Sigmoid colon (tissue), 7 donors: ENCODE measurements around the gene CEP104. TPM values are rescaled to one million over a fixed set of nuclear protein-coding genes. Genes with fewer than 3 reads are reported as not detected.

ENCODE experiments used
- DNase-seq: peaks from one replicate; pipeline ENCODE4 v3.0.0-alpha.2; 2019
- H3K27ac ChIP-seq, 4 donors: fragments of 200-600 bp; sonication (generic); one replicate each; pipeline ENCODE4 v1.5.1; 2016 to 2019; ENCODE audit warnings: mild to moderate bottlenecking in 1 of 4
- H3K27me3 ChIP-seq, 3 donors: fragments of 200-600 bp; sonication (generic); one replicate each; pipeline ENCODE4 v1.5.1; 2019; ENCODE audit warnings: mild to moderate bottlenecking in 1 of 3
- H3K36me3 ChIP-seq, 4 donors: fragments of 200-600 bp; sonication (generic); one replicate each; pipeline ENCODE4 v1.5.1; 2016 to 2019
- H3K4me1 ChIP-seq, 4 donors: fragments of 200-600 bp; sonication (generic); one replicate each; pipeline ENCODE4 v1.5.1; 2017 to 2019
- H3K4me3 ChIP-seq, 4 donors: fragments of 200-600 bp; sonication (generic); one replicate each; pipeline ENCODE4 v1.5.1; 2017 to 2019; ENCODE audit warnings: mild to moderate bottlenecking in 2 of 4, moderate library complexity in 1 of 4
- H3K9me3 ChIP-seq, 4 donors: fragments of 200-600 bp in 3 of 4; sonication (generic) in 3 of 4; one replicate each; pipeline versions ENCODE4 v1.5.1 to v1.6.1; 2013 to 2019
- CTCF ChIP-seq, 4 experiments: fragments of 450-650 bp in 3 of 4; fragments of 200-600 bp in 1 of 4; IDR thresholded peaks; one replicate each; pipeline ENCODE4 v1.5.1; 2016 to 2019; ENCODE audit warnings: antibody characterized with exemption in 4 of 4, mild to moderate bottlenecking in 3 of 4, moderate library complexity in 2 of 4
- EP300 ChIP-seq, 4 donors: sonication (generic); formaldehyde crosslinking; IDR thresholded peaks; one replicate each; pipeline ENCODE4 v1.6.1; 2017; ENCODE audit warnings: antibody characterized with exemption in 4 of 4
- POLR2A ChIP-seq, 2 donors: fragments of 450-650 bp; IDR thresholded peaks; one replicate each; pipeline ENCODE4 v1.6.1; 2016; ENCODE audit warnings: antibody characterized with exemption in 2 of 2, mild to moderate bottlenecking in 2 of 2, moderate library complexity in 2 of 2
- POLR2AphosphoS5 ChIP-seq, 4 donors: sonication (generic); formaldehyde crosslinking; IDR thresholded peaks; one replicate each; pipeline ENCODE4 v1.6.1; 2017; ENCODE audit warnings: antibody characterized with exemption in 4 of 4
- WGBS, 2 donors: extraction: QIAGEN DNeasy Blood & Tissue Kit; methylation state at CpG; one replicate each; pipeline ENCODE4 v1.1.7; 2013; 5-methylcytosine and 5-hydroxymethylcytosine counted together
- intact Hi-C: fragments of 100-400 bp; cut with DNase I; formaldehyde crosslinking; loops from one replicate; pipeline ENCODE4 v1.15.1; 2023
- polyA plus RNA-seq, 3 donors: library from polyadenylated mRNA; stranded (reverse); fragments of 200-250 nt; gene quantifications; one replicate each; pipeline ENCODE4 v1.2.3, GENCODE V29; 2013
- total RNA-seq, 4 donors: library from RNA; depleted of rRNA; stranded (reverse); fragments of >200 nt; gene quantifications; one replicate each; pipeline ENCODE4 v1.1.0, GENCODE V29; 2016
- donor health status: healthy with polysubstance abuse.
- donor health status: Bipolar disorder and iron deficiency.
- donor health status: healthy.

CEP104 gene
- total and polyA plus RNA-seq, 7 donors = 12.0 to 32.5 (median 21.6) TPM

DNA sequence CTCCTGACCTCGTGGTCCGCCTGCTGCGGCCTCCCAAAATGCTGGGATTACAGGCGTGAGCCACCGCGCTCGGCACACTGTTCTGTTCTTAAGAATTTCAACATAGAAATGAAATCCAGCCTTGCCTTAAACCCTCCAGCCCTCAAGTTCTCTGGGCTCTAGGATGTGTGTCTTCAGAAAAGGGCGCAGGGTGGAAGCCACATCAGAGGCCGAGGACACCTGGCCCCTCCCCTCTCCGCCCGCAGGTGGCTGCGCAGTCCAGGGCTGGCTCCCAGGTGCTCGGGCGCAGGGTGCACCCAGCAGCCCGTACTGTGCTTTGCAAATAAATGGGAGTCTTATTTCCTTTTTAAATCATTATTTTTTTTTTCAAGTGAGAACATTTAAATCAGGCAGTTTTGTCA lies 45.1 kb upstream of the CEP104 start:
- 87 to 89% methylated on average over 15 of the region's 15 CpGs for WGBS, 2 donors
- Histone ChIP-seq H3K36me3 (no peaks in the 10 kb centered on the region), H3K27me3 (no peaks in the 10 kb centered on the region), H3K9me3 (no peaks in the 10 kb centered on the region), H3K27ac (no peak overlapping the region), H3K4me1 (peaks cover 0 to 10% (median 10%) of the 10 kb centered on the region in 4 donors), H3K4me3 (no peak overlapping the region)
- intact Hi-C loops = loop anchor here (5.0 to 10.0 kb wide), 5 partner anchors 105 to 1490 kb away; partner anchors contain the start of genes LRRC47, PEX10 and TPRG1L
- DNase-seq = no peak
- TF ChIP-seq EP300 (IDR thresholded peaks at IDR 0.05) (no peak), CTCF (IDR thresholded peaks at IDR 0.05) (no peak), POLR2A (IDR thresholded peaks at IDR 0.05) (no peak), POLR2AphosphoS5 (IDR thresholded peaks at IDR 0.05) (no peak)

- 0% methylated on average over 51 of the region's 51 CpGs for WGBS, 2 donors
- H3K4me3 ChIP-seq = peak overlapping the region; percentile 83 to 98 (median 96)
- H3K27me3 ChIP-seq = no peaks in the 10 kb centered on the region
- peak; percentile 99 for DNase-seq
- intact Hi-C loops = loop anchor here (2.0 to 10.0 kb wide), 7 partner anchors 44 to 1489 kb away; partner anchors contain the start of genes CEP104, DFFB, LRRC47 and PEX10
- H3K27ac ChIP-seq = peak overlapping the region; percentile 95 to 100 (median 99)
- H3K9me3 ChIP-seq = no peaks in the 10 kb centered on the region
- H3K4me1 ChIP-seq = peaks cover 0 to 17% (median 13%) of the 10 kb centered on the region in 4 donors
- TF ChIP-seq POLR2AphosphoS5 (IDR thresholded peaks at IDR 0.05) (peak in 3 of 4 donors; percentile 72 to 82 (median 77)), EP300 (IDR thresholded peaks at IDR 0.05) (peak in 1 of 4 donors; percentile 19), CTCF (IDR thresholded peaks at IDR 0.05) (no peak), POLR2A (IDR thresholded peaks at IDR 0.05) (peak in 1 of 2 donors; percentile 26)
- no peaks in the 10 kb centered on the region for H3K36me3 ChIP-seq
Observed at GRCh38 chr1:3900969-3901529, 44.0 kb upstream of the CEP104 start.

DNA sequence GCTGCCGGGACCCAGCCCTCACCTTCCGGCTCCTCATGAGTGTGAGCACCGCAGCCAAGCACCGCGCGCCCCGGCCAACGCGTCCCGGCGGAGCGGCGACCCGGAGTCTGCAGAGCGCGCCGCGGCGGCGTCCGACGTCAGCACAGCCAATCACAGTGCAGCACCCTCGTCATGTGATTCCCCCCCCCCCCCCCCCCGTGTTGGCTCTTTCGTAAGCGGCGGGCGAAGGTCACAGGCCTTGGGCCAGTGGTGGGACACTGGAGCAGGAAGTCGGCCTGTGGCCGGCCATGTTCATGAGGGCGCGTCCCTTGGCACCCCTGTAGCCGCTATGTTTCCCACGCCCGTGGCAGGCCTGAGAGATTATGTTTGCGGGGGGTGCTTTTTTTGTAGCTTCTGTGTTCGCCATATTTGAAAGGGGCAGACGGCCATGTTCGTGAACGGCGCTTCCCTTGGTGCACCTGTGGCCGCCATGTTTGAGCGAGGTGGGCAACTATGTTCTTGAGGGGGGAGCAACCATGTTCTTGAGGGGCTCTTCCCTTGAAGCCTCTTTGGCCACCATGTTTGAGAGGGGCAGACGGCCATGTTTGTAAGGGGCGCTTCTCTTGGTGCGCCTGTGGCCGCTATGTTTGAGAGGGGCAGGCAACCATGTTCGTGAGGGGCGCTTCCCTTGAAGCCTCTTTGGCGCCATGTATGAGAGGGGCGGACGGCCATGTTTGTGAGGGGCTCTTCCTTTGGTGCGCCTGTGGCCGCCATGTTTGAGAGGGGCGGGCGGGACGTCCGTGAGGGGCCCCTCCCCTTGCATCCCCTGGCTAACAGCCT lies 43.3 kb upstream of the CEP104 start, which contains the start of gene C1orf174:
Gene C1orf174 (minus strand): TSS at position 123 of the 819 bp plus-strand sequence. CDS start 86 bp downstream, at position 37.
- Histone ChIP-seq H3K9me3 (no peaks in the 10 kb centered on the region), H3K27ac (peak within 1 kb of the TSS; percentile 95 to 100 (median 99)), H3K4me1 (peaks cover 0 to 24% (median 19%) of the 10 kb centered on the region in 4 donors), H3K36me3 (no peaks in the 10 kb centered on the region), H3K4me3 (peak within 1 kb of the TSS; percentile 83 to 98 (median 96)), H3K27me3 (no peaks in the 10 kb centered on the region)
- peak; percentile 99 for DNase-seq
- no peak for TF ChIP-seq CTCF (IDR thresholded peaks at IDR 0.05)
- TF ChIP-seq EP300 (IDR thresholded peaks at IDR 0.05) = no peak
- peak in 1 of 2 donors; percentile 35 for TF ChIP-seq POLR2A (IDR thresholded peaks at IDR 0.05)
- TF ChIP-seq POLR2AphosphoS5 (IDR thresholded peaks at IDR 0.05) = peak; percentile 37 to 82 (median 62)
- 0% methylated on average over 58 of the region's 58 CpGs for WGBS, 2 donors
- intact Hi-C loops = loop anchor here (2.0 to 10.0 kb wide), 7 partner anchors 44 to 1488 kb away; partner anchors contain the start of genes CEP104, DFFB, LRRC47 and PEX10

- Histone ChIP-seq H3K36me3 (no peaks in the 10 kb centered on the region), H3K4me1 (peaks cover 0 to 30% (median 23%) of the 10 kb centered on the region in 4 donors), H3K27me3 (no peaks in the 10 kb centered on the region), H3K9me3 (no peaks in the 10 kb centered on the region), H3K4me3 (peak overlapping the region; percentile 83 to 98 (median 96)), H3K27ac (peak overlapping the region; percentile 95 to 100 (median 99))
- WGBS, 2 donors = 1% methylated on average over 26 of the region's 26 CpGs
- intact Hi-C loops = loop anchor here (2.0 to 10.0 kb wide), 7 partner anchors 43 to 1487 kb away; partner anchors contain the start of genes CEP104, DFFB, LRRC47 and PEX10
- DNase-seq = no peak
- TF ChIP-seq CTCF (IDR thresholded peaks at IDR 0.05) (no peak), POLR2AphosphoS5 (IDR thresholded peaks at IDR 0.05) (no peak), POLR2A (IDR thresholded peaks at IDR 0.05) (no peak), EP300 (IDR thresholded peaks at IDR 0.05) (no peak)
Observed at GRCh38 chr1:3899754-3900149, 42.7 kb upstream of the CEP104 start.
